Stimulated activated naive CD8-positive, alpha-beta T cell treated with anti-CD3 and anti-CD28 coated beads, Interleukin-15, amount 100 ng/mL, for 72 hours (primary cell): ENCODE data around the gene UVRAG.

ENCODE experiments used
- ATAC-seq: fragments of 150-1000 bp; cut with Tn5 transposase; 2 replicates; pipeline ENCODE4 v1.10.0; 2021; ENCODE audit warnings: mild to moderate bottlenecking, moderate library complexity
- DNase-seq, 2 donors: peaks; one replicate each; pipeline ENCODE4 v3.0.0; 2021 to 2022
- H3K27ac Mint-ChIP-seq, 2 donors: one replicate each; pipeline ENCODE4 v1.8.0; 2022; ENCODE audit warnings: mild to moderate bottlenecking in 2 of 2, mixed read lengths in 2 of 2, moderate library complexity in 2 of 2
- H3K27me3 Mint-ChIP-seq: one replicate; pipeline ENCODE4 v1.8.0; 2022; ENCODE audit warnings: mixed read lengths
- H3K4me1 Mint-ChIP-seq: one replicate; pipeline ENCODE4 v1.8.0; 2022; ENCODE audit warnings: mild to moderate bottlenecking, mixed read lengths
- H3K4me3 Mint-ChIP-seq, 2 donors: one replicate each; pipeline ENCODE4 v1.8.0; 2022; ENCODE audit warnings: mild to moderate bottlenecking in 2 of 2, mixed read lengths in 2 of 2, moderate library complexity in 1 of 2
- H3K9me3 Mint-ChIP-seq, 2 donors: one replicate each; pipeline ENCODE4 v1.8.0; 2022; ENCODE audit warnings: mixed read lengths in 2 of 2

UVRAG gene

DNA sequence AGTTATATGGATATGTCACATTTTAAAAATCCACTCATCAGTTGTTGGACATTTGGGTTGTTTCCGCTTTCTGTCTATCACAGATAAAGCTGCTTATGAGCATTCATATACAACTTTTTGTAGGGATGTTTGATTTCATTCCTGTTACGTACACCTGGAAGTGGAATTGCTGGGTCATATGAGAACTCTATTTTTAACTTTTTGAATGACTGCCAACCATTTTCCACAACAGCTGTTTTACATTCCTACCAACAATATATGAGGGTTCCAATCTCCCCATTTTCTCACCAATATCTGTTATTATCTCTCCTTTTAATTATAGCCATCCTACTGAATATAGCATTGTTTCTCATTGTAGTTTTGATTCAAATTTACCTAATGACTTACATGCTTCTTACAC is 172.0 kb downstream of the UVRAG start:
- no peaks in the 10 kb centered on the region for H3K27me3 Mint-ChIP-seq
- ATAC-seq = no peak
- DNase-seq = no peak

DNA sequence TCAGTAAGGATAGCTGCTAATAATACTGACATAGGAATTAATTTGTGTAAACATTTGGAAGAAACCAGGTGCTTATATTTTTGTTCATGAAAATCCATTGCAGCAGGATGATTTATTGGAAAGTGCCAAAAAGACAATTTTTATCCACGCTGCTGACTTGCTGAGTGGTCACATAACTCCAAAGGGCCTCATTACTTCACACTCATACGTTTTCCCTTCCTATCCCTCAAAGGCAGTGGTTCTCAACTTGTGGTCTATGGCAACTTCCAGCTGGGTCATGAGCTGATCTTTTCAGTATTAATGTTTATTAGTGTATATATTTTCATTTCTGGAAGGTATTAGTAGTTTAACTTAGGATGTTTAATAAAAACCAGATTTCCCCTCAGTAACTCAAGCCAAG is 178.1 kb downstream of the UVRAG start:
- ATAC-seq (no peak), DNase-seq (no peak)
- no peak overlapping the region for H3K4me3 Mint-ChIP-seq
- H3K4me1 Mint-ChIP-seq = peaks cover 12% of the 10 kb centered on the region
- H3K9me3 Mint-ChIP-seq = no peaks in the 10 kb centered on the region
- H3K27me3 Mint-ChIP-seq = no peaks in the 10 kb centered on the region
- H3K27ac Mint-ChIP-seq = no peak overlapping the region

More for the DNA sequence above, 172.0 kb downstream of the UVRAG start:
- H3K27ac Mint-ChIP-seq = no peak overlapping the region
- peaks cover 12% of the 10 kb centered on the region for H3K4me1 Mint-ChIP-seq
- H3K9me3 Mint-ChIP-seq = no peaks in the 10 kb centered on the region
- no peak overlapping the region for H3K4me3 Mint-ChIP-seq

DNA sequence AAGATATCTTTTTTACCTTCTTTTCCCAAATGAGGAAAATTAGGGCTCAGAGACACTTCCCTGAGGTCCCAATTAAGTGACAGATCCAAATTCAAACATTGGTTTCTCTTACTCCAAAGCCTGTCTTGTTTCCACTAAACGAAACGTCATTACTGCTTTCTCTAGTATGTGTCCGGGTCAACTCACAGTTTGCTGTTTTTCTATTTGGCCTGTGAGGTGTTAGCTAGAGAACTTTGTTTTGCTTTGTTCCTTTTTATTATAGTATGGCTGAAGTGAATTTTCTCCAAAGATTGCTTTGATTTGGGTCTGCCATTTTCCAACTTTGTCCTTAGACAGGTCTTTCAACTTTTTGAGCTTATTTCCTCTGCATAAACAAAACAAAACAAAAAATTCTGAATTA is 179.6 kb downstream of the UVRAG start:
- DNase-seq (no peak), ATAC-seq (no peak)
- no peak overlapping the region for H3K27ac Mint-ChIP-seq
- H3K27me3 Mint-ChIP-seq = no peaks in the 10 kb centered on the region
- H3K4me3 Mint-ChIP-seq = no peak overlapping the region
- peaks cover 7 to 8% of the 10 kb centered on the region in 2 donors for H3K9me3 Mint-ChIP-seq
- peaks cover 8% of the 10 kb centered on the region for H3K4me1 Mint-ChIP-seq

DNA sequence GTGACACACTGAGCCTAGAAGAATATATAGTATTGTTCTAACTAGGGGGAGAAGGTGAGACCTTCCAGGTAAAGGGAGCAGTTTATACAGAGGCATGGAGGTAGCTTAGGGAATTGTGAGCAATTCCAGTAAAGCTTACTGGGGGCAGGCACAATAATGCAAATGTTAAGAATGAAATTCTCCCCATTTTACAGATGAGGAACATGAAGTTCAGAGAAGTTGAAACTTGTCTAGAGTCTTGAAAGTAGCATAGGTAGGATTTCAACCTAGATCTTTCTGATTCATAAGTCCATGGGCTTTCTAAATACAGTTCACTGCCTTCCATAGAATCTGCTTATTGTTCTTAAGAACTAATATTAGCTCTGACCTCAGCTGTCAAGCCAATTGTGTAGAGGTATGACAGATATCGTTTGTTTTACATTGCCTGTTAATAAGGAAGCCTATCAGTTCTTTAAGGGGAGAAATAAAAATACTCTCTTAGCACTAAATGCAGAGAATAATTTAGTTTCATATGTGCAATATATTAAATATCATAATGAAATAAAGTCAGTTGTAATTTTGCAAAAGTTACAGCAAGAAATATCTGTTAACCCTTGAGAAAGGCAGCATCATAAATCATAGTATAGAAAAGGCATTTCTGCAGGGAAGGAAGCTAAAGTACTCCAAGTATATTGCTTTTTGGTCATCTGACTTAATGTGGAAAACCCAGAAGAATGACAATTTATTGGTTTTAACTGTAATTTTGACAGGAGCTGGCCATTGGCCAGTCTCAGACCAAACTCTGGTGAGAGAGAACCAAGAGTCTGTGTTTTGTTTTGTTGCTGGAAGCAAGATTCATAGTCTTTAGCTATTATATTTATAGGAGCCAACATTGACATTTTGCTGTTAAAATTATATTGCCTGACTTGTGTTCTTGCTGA is 181.8 kb downstream of the UVRAG start:
- Mint-ChIP-seq H3K4me1 (no peaks in the 10 kb centered on the region), H3K9me3 (peaks cover 7 to 15% of the 10 kb centered on the region in 2 donors), H3K27ac (no peak overlapping the region), H3K27me3 (no peaks in the 10 kb centered on the region), H3K4me3 (no peak overlapping the region)
- no peak for ATAC-seq
- DNase-seq = no peak

DNA sequence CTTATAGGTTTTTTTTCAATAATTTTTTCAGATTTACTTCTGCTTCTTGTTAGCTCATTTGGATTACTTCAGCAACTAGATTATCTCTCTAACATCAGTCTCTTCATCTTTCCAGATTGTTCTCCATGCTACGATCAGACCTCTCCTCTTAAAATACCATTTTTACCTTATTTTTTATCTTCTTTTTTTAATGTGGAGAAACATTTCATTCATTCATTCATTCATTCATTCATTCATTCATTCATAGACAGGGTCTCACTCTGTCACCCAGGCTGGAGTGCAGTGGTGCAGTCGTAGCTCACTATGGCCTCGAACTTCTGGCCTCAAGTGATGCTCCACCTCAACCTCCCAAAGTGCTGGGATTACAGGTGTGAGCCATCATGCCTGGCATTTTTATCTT is 189.4 kb downstream of the UVRAG start:
- H3K27ac Mint-ChIP-seq = no peak overlapping the region
- H3K9me3 Mint-ChIP-seq = peaks cover 0 to 8% of the 10 kb centered on the region in 2 donors
- no peak overlapping the region for H3K4me3 Mint-ChIP-seq
- no peaks in the 10 kb centered on the region for H3K4me1 Mint-ChIP-seq
- no peaks in the 10 kb centered on the region for H3K27me3 Mint-ChIP-seq
- ATAC-seq = no peak
- no peak for DNase-seq

DNA sequence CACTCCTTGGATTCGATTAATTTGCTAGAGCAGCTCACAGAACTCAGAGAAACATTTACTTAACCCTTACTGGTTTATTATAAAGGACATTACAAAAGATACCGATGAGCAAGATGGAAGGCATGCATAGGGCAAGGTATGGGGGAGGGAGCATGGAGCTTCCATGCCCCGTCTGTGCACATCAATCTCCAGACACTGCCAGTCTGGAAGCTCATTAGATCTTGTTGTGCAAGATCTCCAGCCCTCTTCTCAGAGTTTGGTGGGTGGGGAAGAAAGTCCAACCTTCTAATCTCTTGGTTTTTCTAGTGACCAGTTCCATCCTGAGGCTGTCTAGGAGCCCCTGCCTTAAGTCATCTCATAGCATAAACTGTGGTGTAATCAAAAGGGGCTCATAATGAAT is 190.7 kb downstream of the UVRAG start:
- peaks cover 0 to 8% of the 10 kb centered on the region in 2 donors for H3K9me3 Mint-ChIP-seq

DNA sequence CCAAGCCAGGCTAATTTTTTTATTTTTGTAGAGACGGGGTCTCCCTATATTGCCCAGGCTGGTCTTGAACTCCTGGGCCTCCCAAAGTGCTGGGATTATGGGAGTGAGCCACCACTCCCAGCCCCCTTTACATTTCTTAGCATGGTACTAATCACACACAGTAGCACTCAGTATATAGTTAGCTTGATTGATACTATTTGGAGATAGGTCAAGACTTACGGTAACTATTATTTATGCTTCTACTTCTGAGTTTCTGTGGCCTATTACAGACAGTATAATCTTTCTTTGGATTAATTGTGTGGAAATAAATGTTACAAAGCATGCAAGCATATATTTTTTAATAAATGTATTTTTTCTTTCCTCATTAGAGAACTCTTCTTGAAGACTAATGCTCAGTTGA is 192.2 kb downstream of the UVRAG start:
- H3K27ac Mint-ChIP-seq = no peak overlapping the region
- no peaks in the 10 kb centered on the region for H3K9me3 Mint-ChIP-seq
- H3K27me3 Mint-ChIP-seq = no peaks in the 10 kb centered on the region
- DNase-seq = no peak
- no peaks in the 10 kb centered on the region for H3K4me1 Mint-ChIP-seq
- no peak overlapping the region for H3K4me3 Mint-ChIP-seq
- no peak for ATAC-seq

More for the DNA sequence above, 190.7 kb downstream of the UVRAG start:
- no peak for ATAC-seq
- no peak for DNase-seq
- Mint-ChIP-seq H3K4me1 (no peaks in the 10 kb centered on the region), H3K27me3 (no peaks in the 10 kb centered on the region), H3K27ac (no peak overlapping the region), H3K4me3 (no peak overlapping the region)

DNA sequence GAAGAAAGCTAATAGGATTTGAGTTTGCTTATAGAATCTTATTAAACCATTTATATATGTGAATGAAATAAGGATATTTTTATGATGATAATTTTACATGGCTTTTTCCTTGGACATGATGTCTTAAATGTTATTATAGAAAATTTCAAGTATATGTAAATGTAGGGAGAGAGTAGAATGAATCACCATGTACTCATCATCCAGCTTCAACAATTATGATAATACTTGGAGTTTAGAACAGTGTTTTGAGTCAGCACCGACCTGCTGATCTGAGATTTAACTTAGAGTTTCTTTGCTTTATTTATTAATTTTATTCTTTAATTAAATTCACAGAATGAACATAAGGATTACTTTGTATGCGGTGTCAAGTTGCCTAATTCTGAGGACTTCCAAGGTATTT is 193.5 kb downstream of the UVRAG start:
- no peak overlapping the region for H3K27ac Mint-ChIP-seq
- no peak overlapping the region for H3K4me3 Mint-ChIP-seq
- DNase-seq (no peak), ATAC-seq (no peak)
- H3K4me1 Mint-ChIP-seq = no peaks in the 10 kb centered on the region
- H3K9me3 Mint-ChIP-seq = no peaks in the 10 kb centered on the region
- no peaks in the 10 kb centered on the region for H3K27me3 Mint-ChIP-seq

DNA sequence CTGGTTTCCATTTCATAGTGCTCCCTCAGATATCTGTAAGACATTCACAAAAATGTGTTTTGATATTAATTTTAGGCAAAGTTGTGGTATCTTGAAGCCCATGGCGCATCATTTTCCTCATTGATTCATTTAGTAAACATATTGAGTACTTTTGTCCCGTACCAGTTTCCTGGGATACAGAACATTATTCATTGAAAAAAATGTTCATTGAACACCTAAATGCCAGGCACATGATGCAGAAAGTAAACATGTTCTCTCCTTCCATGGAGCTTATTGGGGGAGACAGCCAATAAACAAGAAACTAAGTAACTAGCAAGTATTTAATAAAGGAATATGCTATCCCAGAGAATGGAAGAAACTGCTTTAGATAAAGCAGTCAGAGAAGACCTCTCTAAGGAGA is 195.0 kb downstream of the UVRAG start:
- no peak for ATAC-seq
- H3K27me3 Mint-ChIP-seq = no peaks in the 10 kb centered on the region
- no peaks in the 10 kb centered on the region for H3K9me3 Mint-ChIP-seq
- peak overlapping the region in 1 of 2 donors; percentile 14 for H3K27ac Mint-ChIP-seq
- no peaks in the 10 kb centered on the region for H3K4me1 Mint-ChIP-seq
- no peak overlapping the region for H3K4me3 Mint-ChIP-seq
- DNase-seq = no peak

DNA sequence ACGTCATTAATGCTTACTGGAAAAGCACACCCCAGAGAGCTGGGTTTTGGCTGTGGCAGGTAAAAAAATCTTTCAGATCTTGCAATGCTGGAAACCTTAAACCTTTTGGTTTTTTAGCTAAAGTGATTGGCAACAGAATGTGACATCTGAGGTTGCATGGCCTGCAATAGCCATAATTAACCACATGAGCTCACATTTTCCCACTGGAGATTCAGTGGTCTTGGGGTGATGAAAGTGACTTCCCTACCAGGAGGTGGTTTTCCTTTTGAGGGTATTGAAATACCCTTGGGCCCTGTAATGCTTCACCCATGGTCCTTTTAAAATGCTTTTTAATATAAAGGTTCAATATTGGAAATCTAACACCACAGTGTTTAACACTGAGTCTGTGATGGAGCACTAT is 198.5 kb downstream of the UVRAG start:
- peaks cover 11 to 13% of the 10 kb centered on the region in 2 donors for H3K9me3 Mint-ChIP-seq
- no peak for ATAC-seq
- no peak overlapping the region for H3K4me3 Mint-ChIP-seq
- H3K27me3 Mint-ChIP-seq = no peaks in the 10 kb centered on the region
- H3K4me1 Mint-ChIP-seq = peaks cover 4% of the 10 kb centered on the region
- H3K27ac Mint-ChIP-seq = no peak overlapping the region
- DNase-seq = no peak

DNA sequence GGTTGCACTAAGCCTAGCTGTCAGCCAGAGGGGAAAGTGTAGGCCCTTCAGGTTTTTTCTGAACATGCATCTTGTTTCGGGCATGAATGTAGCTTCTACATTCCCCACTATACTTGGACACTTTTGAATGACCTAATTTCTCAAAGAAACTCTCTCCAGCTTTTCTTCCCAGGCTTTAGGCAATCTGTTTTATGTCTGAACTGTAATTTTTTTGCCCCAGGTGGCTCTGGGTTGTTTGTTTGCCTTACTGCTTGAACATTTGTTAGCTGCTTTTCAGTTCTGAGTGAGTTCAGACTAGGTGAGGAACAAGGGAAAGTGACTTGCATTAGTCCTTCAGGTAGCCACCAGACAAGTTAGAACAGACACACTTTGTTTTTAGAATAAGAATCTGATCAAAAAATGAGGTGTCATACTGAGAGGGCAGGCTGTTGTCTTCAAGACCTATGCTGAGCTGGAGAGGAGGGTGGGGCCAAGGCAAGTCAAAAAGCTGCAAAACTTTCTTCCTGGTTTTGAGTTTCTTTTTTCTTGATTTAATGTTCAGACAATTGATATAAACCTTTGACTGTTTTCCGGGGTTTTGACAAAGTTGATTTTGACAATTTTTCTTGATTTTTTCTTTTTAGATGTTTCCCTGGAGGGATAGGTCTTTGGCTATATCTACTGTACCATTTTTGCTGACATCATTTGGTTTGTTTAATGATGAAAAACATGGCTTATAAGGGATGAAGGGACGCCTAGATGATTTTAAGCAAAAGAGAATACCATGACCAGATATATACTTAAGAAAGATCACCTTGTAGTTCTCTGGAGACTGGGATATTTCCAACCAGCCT is 208.4 kb downstream of the UVRAG start:
- H3K9me3 Mint-ChIP-seq = peaks cover 5 to 10% of the 10 kb centered on the region in 2 donors
- DNase-seq = no peak
- no peak overlapping the region for H3K27ac Mint-ChIP-seq
- ATAC-seq = no peak
- H3K27me3 Mint-ChIP-seq = no peaks in the 10 kb centered on the region
- peaks cover 9% of the 10 kb centered on the region for H3K4me1 Mint-ChIP-seq
- no peak overlapping the region for H3K4me3 Mint-ChIP-seq

DNA sequence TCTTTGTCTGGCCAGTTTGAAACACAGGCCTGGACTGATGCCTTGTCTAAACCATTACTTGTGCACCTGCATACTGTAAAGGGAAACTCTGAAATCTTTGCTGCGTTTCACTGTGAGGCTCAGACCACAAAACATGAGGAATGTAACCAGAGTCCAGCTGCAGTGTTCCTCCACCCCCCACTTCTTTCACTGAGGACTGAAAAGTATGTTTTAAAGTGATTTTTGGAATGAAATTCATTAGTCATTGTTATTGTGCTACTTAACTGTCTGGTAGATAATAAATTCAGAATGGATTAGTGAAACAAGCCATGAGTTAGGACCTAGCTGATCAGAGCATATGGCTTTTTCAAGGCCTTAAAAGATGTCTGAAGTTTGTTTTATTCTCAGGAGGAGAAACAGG is 210.1 kb downstream of the UVRAG start:
- DNase-seq (no peak), ATAC-seq (no peak)
- Mint-ChIP-seq H3K27me3 (no peaks in the 10 kb centered on the region), H3K9me3 (no peaks in the 10 kb centered on the region), H3K27ac (no peak overlapping the region), H3K4me3 (no peak overlapping the region), H3K4me1 (peaks cover 9% of the 10 kb centered on the region)

DNA sequence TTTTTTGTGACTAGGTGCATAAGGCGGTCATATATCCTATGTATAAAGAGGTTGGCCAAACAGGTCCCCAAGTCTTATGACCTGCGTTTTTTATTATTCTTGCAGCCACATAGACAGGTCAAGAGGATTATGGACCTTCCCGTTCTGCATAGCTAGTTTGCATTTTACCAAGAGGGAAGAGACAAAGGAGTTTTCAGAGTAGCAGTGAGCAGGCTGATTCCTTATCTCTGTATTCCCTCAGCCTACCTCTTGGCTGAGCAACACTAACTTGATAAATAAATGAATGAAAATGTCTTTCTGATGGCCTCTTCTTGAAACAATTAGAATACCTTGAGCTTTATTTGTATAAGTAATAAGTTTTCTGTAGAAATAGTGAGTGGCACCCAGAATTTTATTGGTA is 210.8 kb downstream of the UVRAG start:
- H3K4me1 Mint-ChIP-seq = peaks cover 8% of the 10 kb centered on the region
- no peaks in the 10 kb centered on the region for H3K27me3 Mint-ChIP-seq
- ATAC-seq = no peak
- no peak overlapping the region for H3K27ac Mint-ChIP-seq
- DNase-seq = no peak
- H3K9me3 Mint-ChIP-seq = no peaks in the 10 kb centered on the region
- H3K4me3 Mint-ChIP-seq = no peak overlapping the region

DNA sequence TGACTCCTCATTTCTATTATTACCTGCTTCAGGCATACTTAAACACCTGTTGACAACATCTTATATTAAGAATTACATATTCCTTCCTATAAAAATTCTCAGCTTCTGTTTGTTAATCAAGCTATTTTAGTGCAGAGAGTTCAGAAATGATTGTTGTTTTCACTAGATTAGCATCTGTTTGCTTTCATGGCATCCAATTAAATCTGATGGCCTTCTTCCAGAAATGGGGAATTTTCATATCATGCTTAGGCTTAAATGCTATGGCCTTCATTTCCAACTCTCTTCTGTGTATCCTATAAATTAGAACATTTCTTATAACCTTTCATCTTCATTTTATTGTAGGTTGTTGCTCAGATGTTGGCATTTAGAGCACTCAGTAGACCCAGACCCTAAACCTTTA is 211.3 kb downstream of the UVRAG start:
- Mint-ChIP-seq H3K27me3 (no peaks in the 10 kb centered on the region), H3K27ac (no peak overlapping the region), H3K9me3 (no peaks in the 10 kb centered on the region), H3K4me3 (no peak overlapping the region), H3K4me1 (peaks cover 4% of the 10 kb centered on the region)
- DNase-seq (no peak), ATAC-seq (no peak)

DNA sequence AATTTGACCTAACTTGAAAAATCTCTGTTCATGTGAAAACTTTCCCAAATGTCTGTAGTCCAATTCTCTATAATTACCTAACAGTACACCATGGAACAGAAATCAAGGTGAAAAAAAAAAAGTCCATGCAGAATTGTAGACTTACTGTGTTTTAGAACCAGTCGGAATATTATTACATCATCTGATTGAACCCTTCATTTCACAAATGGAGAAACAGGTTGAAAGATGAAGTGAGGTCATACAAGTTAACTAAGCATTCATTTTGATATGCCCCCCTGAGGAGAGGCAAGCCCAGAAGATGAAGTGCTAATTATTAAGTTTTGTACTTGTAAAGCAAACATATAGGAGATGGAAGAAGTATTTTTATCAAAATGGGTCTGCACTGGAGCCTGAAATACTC is 211.9 kb downstream of the UVRAG start:
- DNase-seq = no peak
- ATAC-seq = no peak

DNA sequence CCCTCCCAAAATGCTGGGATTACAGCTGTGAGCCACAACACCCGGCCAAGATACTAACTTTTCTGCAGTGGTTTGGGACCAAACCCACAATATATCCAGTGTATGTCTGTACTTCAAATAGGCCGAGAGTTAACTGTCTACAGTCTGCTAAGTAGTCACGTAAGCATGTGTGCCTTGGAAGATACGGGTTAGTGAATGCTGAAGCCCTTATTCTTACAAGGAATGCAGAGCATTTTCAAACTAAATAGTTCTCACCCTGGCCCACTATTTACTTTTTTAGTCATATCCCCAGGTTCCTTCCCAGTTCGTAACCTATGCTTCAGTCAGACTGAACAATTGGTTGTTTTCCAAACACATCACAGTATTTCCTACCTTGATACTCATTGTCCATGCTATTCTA is 215.3 kb downstream of the UVRAG start:
- H3K9me3 Mint-ChIP-seq = no peaks in the 10 kb centered on the region
- ATAC-seq (no peak), DNase-seq (no peak)
- no peak overlapping the region for H3K27ac Mint-ChIP-seq
- H3K27me3 Mint-ChIP-seq = no peaks in the 10 kb centered on the region
- no peak overlapping the region for H3K4me3 Mint-ChIP-seq
- no peaks in the 10 kb centered on the region for H3K4me1 Mint-ChIP-seq

More for the DNA sequence above, 211.9 kb downstream of the UVRAG start:
- H3K4me1 Mint-ChIP-seq = no peaks in the 10 kb centered on the region
- no peak overlapping the region for H3K4me3 Mint-ChIP-seq
- H3K27ac Mint-ChIP-seq = no peak overlapping the region
- H3K9me3 Mint-ChIP-seq = no peaks in the 10 kb centered on the region
- no peaks in the 10 kb centered on the region for H3K27me3 Mint-ChIP-seq
